NB4 (cell line): ENCODE data around the gene QRICH1.

Experiments used
- MYC ChIP-seq: IDR thresholded peaks from 2 replicates; pipeline ENCODE4 v1.6.1; 2011; ENCODE audit warnings: low read depth, low read length
- POLR2A ChIP-seq: IDR thresholded peaks from 2 replicates; pipeline ENCODE4 v1.6.1; 2011; ENCODE audit warnings: mild to moderate bottlenecking; ENCODE audit not compliant: insufficient read length; ENCODE audit errors: extremely low read depth
- TF ChIP-seq, protein P1 (sequence below): IDR thresholded peaks from one replicate; pipeline ENCODE4 v1.5.1; 2012; ENCODE audit warnings: low read depth, low read length
- TF ChIP-seq, protein P2 (sequence below): IDR thresholded peaks from 2 replicates; pipeline ENCODE4 v1.6.1; 2011; ENCODE audit warnings: low read depth, low read length

DNA sequence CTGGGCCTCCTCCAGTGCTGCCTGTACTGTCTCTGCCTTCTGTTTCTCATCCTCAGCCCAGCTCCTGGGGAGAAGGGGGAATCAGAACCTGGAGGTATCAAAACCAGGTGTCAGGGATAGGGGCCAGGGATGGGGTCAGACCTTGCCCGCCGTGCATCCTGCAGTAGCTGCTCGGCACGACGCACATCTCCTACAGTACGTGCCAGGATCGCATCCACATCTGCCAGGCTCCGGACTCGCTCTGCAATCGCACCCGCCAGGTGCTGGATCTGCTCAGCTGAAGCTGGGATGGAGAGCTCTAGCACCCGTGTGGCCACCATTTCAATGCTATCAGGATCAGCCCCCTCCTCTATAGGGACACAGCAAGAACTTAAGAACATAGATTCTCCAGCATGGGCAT is 28.2 kb upstream of the QRICH1 start:
- TF ChIP-seq, protein P1, sequence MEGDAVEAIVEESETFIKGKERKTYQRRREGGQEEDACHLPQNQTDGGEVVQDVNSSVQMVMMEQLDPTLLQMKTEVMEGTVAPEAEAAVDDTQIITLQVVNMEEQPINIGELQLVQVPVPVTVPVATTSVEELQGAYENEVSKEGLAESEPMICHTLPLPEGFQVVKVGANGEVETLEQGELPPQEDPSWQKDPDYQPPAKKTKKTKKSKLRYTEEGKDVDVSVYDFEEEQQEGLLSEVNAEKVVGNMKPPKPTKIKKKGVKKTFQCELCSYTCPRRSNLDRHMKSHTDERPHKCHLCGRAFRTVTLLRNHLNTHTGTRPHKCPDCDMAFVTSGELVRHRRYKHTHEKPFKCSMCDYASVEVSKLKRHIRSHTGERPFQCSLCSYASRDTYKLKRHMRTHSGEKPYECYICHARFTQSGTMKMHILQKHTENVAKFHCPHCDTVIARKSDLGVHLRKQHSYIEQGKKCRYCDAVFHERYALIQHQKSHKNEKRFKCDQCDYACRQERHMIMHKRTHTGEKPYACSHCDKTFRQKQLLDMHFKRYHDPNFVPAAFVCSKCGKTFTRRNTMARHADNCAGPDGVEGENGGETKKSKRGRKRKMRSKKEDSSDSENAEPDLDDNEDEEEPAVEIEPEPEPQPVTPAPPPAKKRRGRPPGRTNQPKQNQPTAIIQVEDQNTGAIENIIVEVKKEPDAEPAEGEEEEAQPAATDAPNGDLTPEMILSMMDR = no peak
- no peak for TF ChIP-seq POLR2A
- TF ChIP-seq, protein P2, sequence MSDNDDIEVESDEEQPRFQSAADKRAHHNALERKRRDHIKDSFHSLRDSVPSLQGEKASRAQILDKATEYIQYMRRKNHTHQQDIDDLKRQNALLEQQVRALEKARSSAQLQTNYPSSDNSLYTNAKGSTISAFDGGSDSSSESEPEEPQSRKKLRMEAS = no peak
- no peak for TF ChIP-seq MYC
